HCT116 (cell line): ENCODE measurements around the gene GALNT18. TPM values are rescaled to one million over a fixed set of nuclear protein-coding genes. Genes with fewer than 3 reads are reported as not detected.

ENCODE experiments used
- ATAC-seq: fragments of 200-7000 bp; cut with Tn5 transposase; 2 replicates; pipeline ENCODE4 v1.9.1; 2020; ENCODE audit warnings: mild to moderate bottlenecking, moderate library complexity
- BruUV-seq: library from RNA; stranded (reverse); fragments of 400-500 nt; replicated peaks from 2 replicates; lab custom pipeline; 2021; lab: Mats Ljungman, UMichigan
- CTCF ChIA-PET: fragments of 300-600 bp; sonication (Branson Sonifier 250); formaldehyde crosslinking; loops from one replicate; lab custom pipeline; 2021; ENCODE audit warnings: antibody characterized with exemption; lab: Charles Lee
- POLR2A ChIA-PET: fragments of 300-600, 350-600 bp; sonication (Branson Sonifier 250); formaldehyde crosslinking; loops from one replicate; lab custom pipeline; 2021; ENCODE audit warnings: antibody characterized with exemption; lab: Charles Lee
- RAD21 ChIA-PET, 2 experiments: fragments of 300-600 bp; sonication (Branson Sonifier 250); formaldehyde crosslinking; loops; one replicate each; lab custom pipeline; 2023; ENCODE audit warnings: low total read pairs in 2 of 2; ENCODE audit not compliant: uncharacterized antibody in 2 of 2, unreplicated experiment in 2 of 2, low non-redundant PET in 1 of 2; lab: Charles Lee
- DNase-seq: peaks from one replicate; pipeline ENCODE4 v3.0.0-alpha.2; 2010; ENCODE audit warnings: low read depth, low spot score
- H2AFZ ChIP-seq: fragments of 200-600 bp; shearing (Covaris generic), sonication (generic); 2 replicates; pipeline ENCODE4 v1.6.1; 2017; ENCODE audit warnings: low read depth, mixed run types, mixed read lengths, antibody characterized with exemption, low read length; ENCODE audit not compliant: poor library complexity, severe bottlenecking
- H3K27ac ChIP-seq: 2 replicates; pipeline ENCODE4 v1.5.1; 2012; ENCODE audit warnings: low read depth, low read length
- H3K27me3 ChIP-seq: fragments of 200-600 bp; sonication (generic); 2 replicates; pipeline ENCODE4 v1.6.1; 2016; ENCODE audit warnings: mixed run types, low read length, mixed read lengths; ENCODE audit not compliant: insufficient read depth
- H3K36me3 ChIP-seq, 2 experiments: fragments of 200-500 bp in 1 of 2; fragments of 200-600 bp in 1 of 2; sonication (Bioruptor generic) in 1 of 2; sonication (generic) in 1 of 2; 2 replicates each; pipeline versions ENCODE4 v1.5.1 to v1.6.1; 2014 to 2016; ENCODE audit warnings: low read length in 2 of 2, inconsistent platforms in 1 of 2, mixed read lengths in 1 of 2, mixed run types in 1 of 2; ENCODE audit not compliant: insufficient read depth in 2 of 2, control insufficient read depth in 1 of 2
- H3K4me1 ChIP-seq, 2 experiments: fragments of 200-600 bp in 1 of 2; sonication (generic) in 1 of 2; 2 replicates each; pipeline versions ENCODE4 v1.5.1 to v1.6.1; 2012 to 2017; ENCODE audit warnings: low read length in 2 of 2, inconsistent platforms in 1 of 2, mild to moderate bottlenecking in 1 of 2, mixed read lengths in 1 of 2, mixed run types in 1 of 2, moderate library complexity in 1 of 2; ENCODE audit not compliant: insufficient read depth in 2 of 2, control insufficient read depth in 1 of 2
- H3K4me2 ChIP-seq: fragments of 200-600 bp; sonication (generic); 2 replicates; pipeline ENCODE4 v1.6.1; 2017; ENCODE audit warnings: mixed run types, low read length, mixed read lengths
- H3K4me3 ChIP-seq, 2 experiments: fragments of 200-600 bp in 1 of 2; sonication (generic) in 1 of 2; replicated peaks in 1 of 2; 2 replicates each; pipeline ENCODE4 v1.5.1; 2011 to 2016; ENCODE audit warnings: low read length in 2 of 2, control low read depth in 1 of 2, low read depth in 1 of 2, mild to moderate bottlenecking in 1 of 2, mixed read lengths in 1 of 2, mixed run types in 1 of 2
- H3K79me2 ChIP-seq: fragments of 200-600 bp; sonication (generic); 2 replicates; pipeline ENCODE4 v1.6.1; 2017; ENCODE audit warnings: mild to moderate bottlenecking, mixed run types, low read length, moderate library complexity, mixed read lengths; ENCODE audit not compliant: insufficient read depth
- H3K9ac ChIP-seq: fragments of 200-600 bp; sonication (generic); 2 replicates; pipeline ENCODE4 v1.6.1; 2016; ENCODE audit warnings: low read length, mixed read lengths
- H3K9me2 ChIP-seq: fragments of 200-600 bp; sonication (generic), shearing (Covaris generic); 2 replicates; pipeline ENCODE4 v1.6.1; 2017; ENCODE audit warnings: mixed run types, mild to moderate bottlenecking, moderate library complexity; ENCODE audit not compliant: insufficient read depth
- H3K9me3 ChIP-seq, 2 experiments: fragments of 200-500 bp in 1 of 2; fragments of 200-600 bp in 1 of 2; sonication (Bioruptor generic) in 1 of 2; sonication (generic) in 1 of 2; 2 replicates each; pipeline ENCODE4 v1.6.1; 2014 to 2017; ENCODE audit warnings: low read length in 2 of 2, mixed read lengths in 2 of 2, inconsistent platforms in 1 of 2, low read depth in 1 of 2, mild to moderate bottlenecking in 1 of 2, mixed run types in 1 of 2, moderate library complexity in 1 of 2; ENCODE audit not compliant: control insufficient read depth in 1 of 2, insufficient read depth in 1 of 2
- H4K20me1 ChIP-seq: fragments of 200-600 bp; sonication (generic), shearing (Covaris generic); 2 replicates; pipeline ENCODE4 v1.6.1; 2017; ENCODE audit warnings: mixed run types, mild to moderate bottlenecking, moderate library complexity; ENCODE audit not compliant: insufficient read depth
- ATF3 ChIP-seq: IDR thresholded peaks from 2 replicates; pipeline ENCODE4 v1.6.1; 2012
- CBX3 ChIP-seq: IDR thresholded peaks from 2 replicates; pipeline ENCODE4 v1.6.1; 2012; ENCODE audit warnings: low read depth
- CEBPB ChIP-seq: IDR thresholded peaks from 2 replicates; pipeline ENCODE4 v1.6.1; 2012; ENCODE audit warnings: low read depth
- EGR1 ChIP-seq: IDR thresholded peaks from 2 replicates; pipeline ENCODE4 v1.6.1; 2012; ENCODE audit warnings: low read depth
- EZH2 ChIP-seq: fragments of 200-600 bp; sonication (generic); IDR thresholded peaks from 2 replicates; pipeline ENCODE4 v1.6.1; 2017; ENCODE audit warnings: antibody characterized with exemption, mixed run types
- FOSL1 ChIP-seq: IDR thresholded peaks from 2 replicates; pipeline ENCODE4 v1.6.1; 2012; ENCODE audit warnings: low read depth
- POLR2A ChIP-seq: IDR thresholded peaks from 2 replicates; pipeline ENCODE4 v1.7.0; 2011; ENCODE audit warnings: borderline replicate concordance; ENCODE audit not compliant: insufficient read depth, insufficient read length; ENCODE audit errors: extremely low read depth
- POLR2AphosphoS5 ChIP-seq: IDR thresholded peaks from 2 replicates; pipeline ENCODE4 v1.6.1; 2011; ENCODE audit warnings: mild to moderate bottlenecking, low read depth, low read length, moderate library complexity
- REST ChIP-seq: IDR thresholded peaks from 2 replicates; pipeline ENCODE4 v1.6.1; 2012; ENCODE audit warnings: low read depth
- SIN3A ChIP-seq: IDR thresholded peaks from 2 replicates; pipeline ENCODE4 v1.6.1; 2012; ENCODE audit warnings: low read depth
- SP1 ChIP-seq: IDR thresholded peaks from 2 replicates; pipeline ENCODE4 v1.6.1; 2012; ENCODE audit warnings: low read depth
- TCF7L2 ChIP-seq: IDR thresholded peaks from 2 replicates; pipeline ENCODE4 v1.7.0; 2011; ENCODE audit warnings: borderline replicate concordance, inconsistent platforms; ENCODE audit not compliant: insufficient read depth, insufficient read length; ENCODE audit errors: extremely low read depth
- YY1 ChIP-seq: IDR thresholded peaks from 2 replicates; pipeline ENCODE4 v1.6.1; 2011; ENCODE audit warnings: low read length, low read depth, moderate library complexity, mild to moderate bottlenecking; ENCODE audit not compliant: insufficient replicate concordance; ENCODE audit errors: extremely low read depth
- ZBTB33 ChIP-seq: IDR thresholded peaks from 2 replicates; pipeline ENCODE4 v1.6.1; 2011; ENCODE audit warnings: mild to moderate bottlenecking, low read length, moderate library complexity; ENCODE audit not compliant: insufficient replicate concordance; ENCODE audit errors: extremely low read depth
- ZFX ChIP-seq: fragments of 450-650 bp; IDR thresholded peaks from 2 replicates; pipeline ENCODE4 v1.6.1; 2017
- ZNF274 ChIP-seq: fragments of 200-500 bp; sonication (Bioruptor generic); IDR thresholded peaks from 2 replicates; pipeline ENCODE4 v1.6.1; 2014; ENCODE audit warnings: mild to moderate bottlenecking, low read depth, low read length, inconsistent platforms
- intact Hi-C: fragments of 100-400 bp; cut with micrococcal nuclease; formaldehyde crosslinking; loops from 2 replicates; pipeline ENCODE4 v1.10.0; 2022
- total RNA-seq: library from RNA; stranded (reverse); gene quantifications from one replicate; pipeline ENCODE4 v1.2.1, GENCODE V29; 2021; ENCODE audit not compliant: unreplicated experiment

The GALNT18 gene
- total RNA-seq, 1 experiment from 2014 or later: 19.9 TPM

- TF ChIP-seq EGR1: no peak
- TF ChIP-seq REST: no peak
- no peak for TF ChIP-seq CEBPB
- no peak for TF ChIP-seq POLR2AphosphoS5
- no peak for TF ChIP-seq FOSL1
- TF ChIP-seq, all 23 proteins: peak for 0
Measured at GRCh38 chr11:11602011-11602410, 19.8 kb downstream of the GALNT18 start (continued).

- ChIA-PET POLR2A (no interaction called here), CTCF (no interaction called here), RAD21 (no interaction called here)
- H3K4me3 ChIP-seq: no peak overlapping the region
- H3K4me2 ChIP-seq: no peak overlapping the region
- no peak overlapping the region for H2AFZ ChIP-seq
- H3K79me2 ChIP-seq: 0 out of 2 replicates have a peak, but pooled peaks cover 5% of the 10 kb centered on the region
- DNase-seq (no peak), ATAC-seq (no peak)
- H3K27ac ChIP-seq: no peak overlapping the region
- no peaks in the 10 kb centered on the region for H4K20me1 ChIP-seq
- H3K9me3 ChIP-seq: no peaks in the 10 kb centered on the region
- H3K9me2 ChIP-seq: no peaks in the 10 kb centered on the region
- BruUV-seq: no TSS peak
- no peaks in the 10 kb centered on the region for H3K27me3 ChIP-seq
- H3K9ac ChIP-seq: no peak overlapping the region
- intact Hi-C loops: no loop called here
- no peaks in the 10 kb centered on the region for H3K36me3 ChIP-seq
- H3K4me1 ChIP-seq: no peaks in the 10 kb centered on the region
- no peak for TF ChIP-seq CEBPB
- no peak for TF ChIP-seq SP1
- no peak for TF ChIP-seq CBX3
- no peak for TF ChIP-seq SIN3A
- no peak for TF ChIP-seq TCF7L2
- no peak for TF ChIP-seq ZFX
- no peak for TF ChIP-seq ZBTB33
- no peak for TF ChIP-seq REST
- no peak for TF ChIP-seq POLR2A
- no peak for TF ChIP-seq EZH2
- no peak for TF ChIP-seq YY1
- no peak for TF ChIP-seq ATF3
- no peak for TF ChIP-seq FOSL1
- no peak for TF ChIP-seq POLR2AphosphoS5
- TF ChIP-seq EGR1: no peak
- no peak for TF ChIP-seq ZNF274
Measured at GRCh38 chr11:11600288-11600687, 21.5 kb downstream of the GALNT18 start.
